HepG2 (cell line): ENCODE data around the gene ANG. TPM values are rescaled to one million over a fixed set of nuclear protein-coding genes. Genes with fewer than 3 reads are reported as not detected.

ENCODE experiments used
- BCL6 ChIP-seq: IDR thresholded peaks from 2 replicates; pipeline ENCODE4 v1.6.1; 2016; ENCODE audit warnings: missing genetic modification reagents, missing compliant biosample characterization
- BRF2 ChIP-seq: sonication (generic); formaldehyde crosslinking; IDR thresholded peaks from 2 replicates; pipeline ENCODE4 v1.8.1; 2022; ENCODE audit warnings: mild to moderate bottlenecking, missing genetic modification reagents
- DNMT1 ChIP-seq: sonication (generic); formaldehyde crosslinking; IDR thresholded peaks from 2 replicates; pipeline ENCODE4 v1.5.1; 2020; ENCODE audit warnings: mild to moderate bottlenecking, missing genetic modification reagents
- E2F2 ChIP-seq: sonication (generic); formaldehyde crosslinking; IDR thresholded peaks from 2 replicates; pipeline ENCODE4 v1.4.0; 2020; ENCODE audit warnings: missing genetic modification reagents, borderline replicate concordance
- HDAC1 ChIP-seq: sonication (generic); formaldehyde crosslinking; IDR thresholded peaks from 2 replicates; pipeline ENCODE4 v1.5.1; 2020; ENCODE audit warnings: mild to moderate bottlenecking, missing genetic modification reagents
- HNRNPLL ChIP-seq: fragments of 200-400 bp; formaldehyde crosslinking; IDR thresholded peaks from 2 replicates; pipeline ENCODE4 v1.6.1; 2017; ENCODE audit warnings: mild to moderate bottlenecking, low read depth, low read length; ENCODE audit not compliant: poor library complexity, severe bottlenecking
- HOXA9 ChIP-seq: sonication (generic); formaldehyde crosslinking; IDR thresholded peaks from 2 replicates; pipeline ENCODE4 v1.8.1; 2022; ENCODE audit warnings: missing genetic modification reagents, mild to moderate bottlenecking, moderate library complexity, borderline replicate concordance
- LRRFIP1 ChIP-seq: sonication (generic); formaldehyde crosslinking; conservative IDR thresholded peaks from 2 replicates; pipeline ENCODE4 v1.4.0; 2020; ENCODE audit warnings: missing genetic modification reagents
- NFKBIZ ChIP-seq: IDR thresholded peaks from 2 replicates; pipeline ENCODE4 v1.6.1; 2018; ENCODE audit warnings: missing genetic modification reagents, missing compliant biosample characterization
- PATZ1 ChIP-seq: sonication (generic); formaldehyde crosslinking; IDR thresholded peaks from 2 replicates; pipeline ENCODE4 v1.4.0; 2020; ENCODE audit warnings: missing genetic modification reagents
- THAP11 ChIP-seq: IDR thresholded peaks from 2 replicates; pipeline ENCODE4 v1.6.1; 2016; ENCODE audit warnings: missing biosample characterization, missing genetic modification reagents
- ZFP1 ChIP-seq: IDR thresholded peaks from 2 replicates; pipeline ENCODE4 v1.6.1; 2016
- ZNF496 ChIP-seq: sonication (generic); formaldehyde crosslinking; IDR thresholded peaks from 2 replicates; pipeline ENCODE4 v1.8.1; 2023; ENCODE audit warnings: mild to moderate bottlenecking, moderate library complexity, missing genetic modification reagents; ENCODE audit not compliant: insufficient replicate concordance
- ZNF792 ChIP-seq: IDR thresholded peaks from 2 replicates; pipeline ENCODE4 v1.6.1; 2016
- polyA plus RNA-seq, 8 experiments: library from polyadenylated mRNA; depleted of rRNA in 3 of 8; stranded (reverse) in 7 of 8; unstranded in 1 of 8; fragments of >200 nt; fragmentation: Illumina TruSeq in 4 of 8; extraction: Trizol in 4 of 8; gene quantifications; 2 replicates each; pipeline versions ENCODE4 v1.2.1 to v1.2.3, GENCODE V29; 2011 to 2016; ENCODE audit warnings: low read depth in 4 of 8, missing spikeins in 1 of 8, mixed read lengths in 1 of 8; ENCODE audit not compliant: insufficient read depth in 1 of 8
- total RNA-seq, 5 experiments: library from RNA; depleted of rRNA; stranded (reverse); fragments of >200 nt; fragmentation: Illumina TruSeq; extraction: Trizol; gene quantifications; 2 replicates each; pipeline ENCODE4 v1.2.3, GENCODE V29; 2016; ENCODE audit warnings: low read depth in 1 of 5
- TF ChIP-seq, protein P1 (sequence below): sonication (generic); formaldehyde crosslinking; conservative IDR thresholded peaks from 2 replicates; pipeline ENCODE4 v1.4.0; 2020; ENCODE audit warnings: missing genetic modification reagents
- TF ChIP-seq, protein P2 (sequence below): sonication (generic); formaldehyde crosslinking; IDR thresholded peaks from 2 replicates; pipeline ENCODE4 v1.5.0; 2020; ENCODE audit warnings: mild to moderate bottlenecking, missing genetic modification reagents, borderline replicate concordance

Gene ANG
- total and polyA plus RNA-seq, 2 of the 13 experiments (the other 11 are each of a cell fraction or from before 2014, with no cell fraction given) = 83.6 to 401 TPM

DNA sequence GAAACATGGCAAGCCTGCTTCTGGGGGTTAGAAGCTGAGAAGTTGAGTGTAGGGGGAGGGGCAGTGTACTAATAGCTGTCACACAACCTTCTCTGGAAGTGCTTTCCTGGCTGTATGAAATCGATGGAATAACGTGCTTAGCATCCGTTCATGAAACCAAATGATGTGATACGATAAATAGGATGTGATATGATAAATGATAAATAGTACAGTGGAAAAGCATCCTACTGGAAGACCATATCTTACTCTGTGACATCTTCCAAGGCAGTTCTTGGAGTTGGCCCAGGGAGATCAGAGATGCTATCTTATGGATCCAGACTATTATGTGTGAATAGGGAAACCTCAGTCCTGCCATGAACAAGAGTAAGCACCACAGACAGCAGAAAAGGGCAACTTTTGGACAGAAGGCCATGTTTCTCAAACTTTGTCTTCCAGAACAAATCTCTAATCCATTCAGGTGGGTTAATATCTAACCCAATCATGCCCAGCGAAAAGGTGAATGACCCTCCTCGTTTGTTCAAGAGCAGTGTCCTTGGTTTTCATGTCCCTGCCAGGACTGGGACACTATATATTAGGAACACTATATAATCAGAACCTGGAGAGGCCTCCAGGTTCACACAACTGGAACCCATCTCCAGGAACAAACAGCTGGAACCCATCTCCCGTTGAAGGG lies at the start of gene ANG (continued):
- no peak; the same call in 1 of the 2 replicates for TF ChIP-seq PATZ1 (CRISPR knock-in tag)
- TF ChIP-seq ZNF792 (CRISPR knock-in tag) = no peak
- TF ChIP-seq, protein P1, sequence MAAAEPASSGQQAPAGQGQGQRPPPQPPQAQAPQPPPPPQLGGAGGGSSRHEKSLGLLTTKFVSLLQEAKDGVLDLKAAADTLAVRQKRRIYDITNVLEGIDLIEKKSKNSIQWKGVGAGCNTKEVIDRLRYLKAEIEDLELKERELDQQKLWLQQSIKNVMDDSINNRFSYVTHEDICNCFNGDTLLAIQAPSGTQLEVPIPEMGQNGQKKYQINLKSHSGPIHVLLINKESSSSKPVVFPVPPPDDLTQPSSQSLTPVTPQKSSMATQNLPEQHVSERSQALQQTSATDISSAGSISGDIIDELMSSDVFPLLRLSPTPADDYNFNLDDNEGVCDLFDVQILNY (CRISPR knock-in tag) = no peak
- no peak for TF ChIP-seq DNMT1 (CRISPR knock-in tag)
- no peak for TF ChIP-seq HOXA9
- peak; percentile 86 for TF ChIP-seq BCL6
- no peak for TF ChIP-seq BRF2 (CRISPR knock-in tag)
- peak; percentile 9; the same call in 1 of the 2 replicates for TF ChIP-seq ZFP1 (CRISPR knock-in tag)
- TF ChIP-seq HDAC1 = no peak
- TF ChIP-seq THAP11 (CRISPR knock-in tag) = peak; percentile 36; the same call in 1 of the 2 replicates
- TF ChIP-seq, protein P2, sequence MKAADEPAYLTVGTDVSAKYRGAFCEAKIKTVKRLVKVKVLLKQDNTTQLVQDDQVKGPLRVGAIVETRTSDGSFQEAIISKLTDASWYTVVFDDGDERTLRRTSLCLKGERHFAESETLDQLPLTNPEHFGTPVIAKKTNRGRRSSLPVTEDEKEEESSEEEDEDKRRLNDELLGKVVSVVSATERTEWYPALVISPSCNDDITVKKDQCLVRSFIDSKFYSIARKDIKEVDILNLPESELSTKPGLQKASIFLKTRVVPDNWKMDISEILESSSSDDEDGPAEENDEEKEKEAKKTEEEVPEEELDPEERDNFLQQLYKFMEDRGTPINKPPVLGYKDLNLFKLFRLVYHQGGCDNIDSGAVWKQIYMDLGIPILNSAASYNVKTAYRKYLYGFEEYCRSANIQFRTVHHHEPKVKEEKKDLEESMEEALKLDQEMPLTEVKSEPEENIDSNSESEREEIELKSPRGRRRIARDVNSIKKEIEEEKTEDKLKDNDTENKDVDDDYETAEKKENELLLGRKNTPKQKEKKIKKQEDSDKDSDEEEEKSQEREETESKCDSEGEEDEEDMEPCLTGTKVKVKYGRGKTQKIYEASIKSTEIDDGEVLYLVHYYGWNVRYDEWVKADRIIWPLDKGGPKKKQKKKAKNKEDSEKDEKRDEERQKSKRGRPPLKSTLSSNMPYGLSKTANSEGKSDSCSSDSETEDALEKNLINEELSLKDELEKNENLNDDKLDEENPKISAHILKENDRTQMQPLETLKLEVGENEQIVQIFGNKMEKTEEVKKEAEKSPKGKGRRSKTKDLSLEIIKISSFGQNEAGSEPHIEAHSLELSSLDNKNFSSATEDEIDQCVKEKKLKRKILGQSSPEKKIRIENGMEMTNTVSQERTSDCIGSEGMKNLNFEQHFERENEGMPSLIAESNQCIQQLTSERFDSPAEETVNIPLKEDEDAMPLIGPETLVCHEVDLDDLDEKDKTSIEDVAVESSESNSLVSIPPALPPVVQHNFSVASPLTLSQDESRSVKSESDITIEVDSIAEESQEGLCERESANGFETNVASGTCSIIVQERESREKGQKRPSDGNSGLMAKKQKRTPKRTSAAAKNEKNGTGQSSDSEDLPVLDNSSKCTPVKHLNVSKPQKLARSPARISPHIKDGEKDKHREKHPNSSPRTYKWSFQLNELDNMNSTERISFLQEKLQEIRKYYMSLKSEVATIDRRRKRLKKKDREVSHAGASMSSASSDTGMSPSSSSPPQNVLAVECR (CRISPR knock-in tag) = 0 out of 2 replicates have a peak, but pooled peaks have one; percentile 31
- TF ChIP-seq HNRNPLL = no peak
- TF ChIP-seq ZNF496 (CRISPR knock-in tag) = no peak
- 0 out of 2 replicates have a peak, but pooled peaks have one; percentile 8 for TF ChIP-seq NFKBIZ (CRISPR knock-in tag)
- TF ChIP-seq LRRFIP1 = no peak
- TF ChIP-seq E2F2 (CRISPR knock-in tag) = no peak
